Vagina (tissue), 2 donors: Measurements from ENCODE around the gene PMPCB.

Experiments used
- CTCF ChIP-seq, 3 experiments: fragments of 450-650 bp in 2 of 3; fragments of 200-600 bp in 1 of 3; sonication (generic) in 1 of 3; IDR thresholded peaks; one replicate each; pipeline ENCODE4 v1.5.1; 2017 to 2019; ENCODE audit warnings: antibody characterized with exemption in 3 of 3, mild to moderate bottlenecking in 2 of 3, moderate library complexity in 2 of 3
- POLR2A ChIP-seq, 2 donors: fragments of 450-650 bp; IDR thresholded peaks; one replicate each; pipeline ENCODE4 v1.6.1; 2017; ENCODE audit warnings: antibody characterized with exemption in 2 of 2, mild to moderate bottlenecking in 2 of 2, moderate library complexity in 2 of 2
- POLR2AphosphoS5 ChIP-seq, 2 donors: sonication (generic); formaldehyde crosslinking; IDR thresholded peaks; one replicate each; pipeline ENCODE4 v1.9.0; 2017; ENCODE audit warnings: antibody characterized with exemption in 2 of 2, mild to moderate bottlenecking in 2 of 2, low read depth in 1 of 2; ENCODE audit not compliant: insufficient read depth in 1 of 2

DNA sequence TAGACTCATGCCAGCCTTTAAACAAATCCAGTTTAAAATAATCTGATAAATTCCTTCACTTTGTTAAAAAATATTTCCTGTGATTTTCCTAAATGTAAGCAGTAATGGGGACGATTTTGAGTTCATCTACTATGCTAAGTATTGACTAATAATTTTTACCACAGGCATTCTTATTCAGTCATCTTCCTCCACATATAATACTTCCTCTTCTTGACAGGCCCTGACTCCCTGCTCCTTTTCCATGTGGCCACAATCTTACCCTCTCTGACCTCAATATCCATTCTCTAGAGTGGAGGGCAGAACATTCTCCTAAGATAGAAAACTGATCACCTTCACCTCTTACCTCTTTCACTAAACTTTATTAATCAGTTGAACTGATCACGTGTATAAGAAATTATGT, 39.5 kb downstream of the PMPCB start:
- TF ChIP-seq CTCF (IDR thresholded peaks at IDR 0.05): no peak
- TF ChIP-seq POLR2AphosphoS5 (IDR thresholded peaks at IDR 0.05; ENCODE audit: insufficient read depth in 1 of 2, low read depth in 1 of 2): no peak
- TF ChIP-seq POLR2A (IDR thresholded peaks at IDR 0.05): no peak
